ENCODE data around the gene UNC119.

The UNC119 gene

DNA sequence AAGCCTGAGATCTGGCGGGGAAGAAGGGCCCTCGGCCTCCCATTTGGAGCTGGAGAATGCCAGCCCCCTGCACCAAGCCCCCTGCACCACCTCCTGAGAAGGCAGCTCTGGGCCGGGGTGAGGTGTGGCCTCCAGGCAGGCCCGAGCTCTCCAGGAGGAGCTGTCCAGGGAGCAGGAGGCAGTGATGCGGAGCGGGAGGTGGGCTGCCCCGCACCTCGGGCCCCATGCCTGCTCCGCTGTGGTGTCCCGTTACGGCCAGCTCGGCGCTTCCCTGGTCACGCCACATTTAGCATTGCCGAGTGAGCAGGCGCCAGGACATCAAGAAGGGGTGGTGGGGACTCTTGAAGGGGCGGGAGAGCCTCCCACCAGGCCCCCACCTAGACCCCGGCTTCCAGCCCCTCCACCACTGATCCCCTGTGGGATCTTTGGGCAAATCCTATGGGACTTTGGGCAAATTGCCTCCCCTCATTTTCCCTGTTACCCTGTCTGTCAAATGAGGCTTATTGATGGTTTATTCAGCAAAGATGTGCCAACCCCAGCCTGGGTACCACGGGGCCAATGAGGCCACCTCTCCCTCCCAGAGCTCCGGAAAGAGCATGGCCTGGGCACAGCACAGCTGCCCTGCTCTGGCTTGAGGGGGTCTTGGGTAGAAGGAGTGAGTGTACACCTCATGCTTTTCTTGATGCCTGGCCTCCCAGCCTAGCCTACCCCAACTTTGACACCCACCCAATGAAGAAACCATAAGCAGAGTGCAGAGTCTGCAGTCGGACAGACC, 30.9 kb downstream of the UNC119 start:
- H3K4me3 ChIP-seq (replicated peaks; ENCODE audit: low read depth, low read length): no peak overlapping the region
- TF ChIP-seq CTCF (IDR thresholded peaks at IDR 0.05; ENCODE audit: low read length, missing control alignments): no peak
- DNase-seq (ENCODE audit: low read depth): no peak

DNA sequence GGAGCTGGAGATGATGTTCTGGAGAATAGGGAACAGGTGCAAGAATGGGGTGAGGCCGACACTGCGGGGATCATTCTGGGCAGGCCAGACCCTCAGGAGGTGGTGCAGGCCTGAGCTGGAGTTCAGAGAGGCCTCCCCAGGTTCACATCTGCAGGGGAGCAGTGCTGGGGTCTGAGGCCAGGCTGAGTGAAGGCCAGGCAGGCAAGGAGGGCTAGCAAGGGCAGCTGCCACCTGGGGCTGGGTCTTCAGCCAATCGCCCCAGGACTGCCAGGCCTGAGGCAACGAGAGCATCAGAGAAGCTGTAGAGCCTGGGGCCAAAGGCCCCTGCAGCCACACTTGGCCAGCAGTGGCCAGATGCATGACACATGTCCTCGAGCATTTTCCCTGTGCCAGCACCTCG, 31.7 kb downstream of the UNC119 start:
- TF ChIP-seq CTCF (IDR thresholded peaks at IDR 0.05; ENCODE audit: low read length, missing control alignments): no peak
- DNase-seq (ENCODE audit: low read depth): no peak
- H3K4me3 ChIP-seq (replicated peaks; ENCODE audit: low read depth, low read length): no peak overlapping the region

- TF ChIP-seq CTCF (IDR thresholded peaks at IDR 0.05; ENCODE audit: low read length, missing control alignments): no peak
- no peak overlapping the region for H3K4me3 ChIP-seq (replicated peaks; ENCODE audit: low read depth, low read length)
- DNase-seq (ENCODE audit: low read depth): no peak
Measured at GRCh38 chr17:28519236-28519635, 33.2 kb downstream of the UNC119 start.

GRCh38 chr17:28518578-28518977, 33.8 kb downstream of the UNC119 start:
- H3K4me3 ChIP-seq (replicated peaks; ENCODE audit: low read depth, low read length): no peak overlapping the region

GRCh38 chr17:28518132-28518531, 34.3 kb downstream of the UNC119 start:
- no peak overlapping the region for H3K4me3 ChIP-seq (replicated peaks; ENCODE audit: low read depth, low read length)
- TF ChIP-seq CTCF (IDR thresholded peaks at IDR 0.05; ENCODE audit: low read length, missing control alignments): no peak
- DNase-seq (ENCODE audit: low read depth): no peak

More at GRCh38 chr17:28518578-28518977, 33.8 kb downstream of the UNC119 start:
- no peak for DNase-seq (ENCODE audit: low read depth)
- TF ChIP-seq CTCF (IDR thresholded peaks at IDR 0.05; ENCODE audit: low read length, missing control alignments): no peak

DNA sequence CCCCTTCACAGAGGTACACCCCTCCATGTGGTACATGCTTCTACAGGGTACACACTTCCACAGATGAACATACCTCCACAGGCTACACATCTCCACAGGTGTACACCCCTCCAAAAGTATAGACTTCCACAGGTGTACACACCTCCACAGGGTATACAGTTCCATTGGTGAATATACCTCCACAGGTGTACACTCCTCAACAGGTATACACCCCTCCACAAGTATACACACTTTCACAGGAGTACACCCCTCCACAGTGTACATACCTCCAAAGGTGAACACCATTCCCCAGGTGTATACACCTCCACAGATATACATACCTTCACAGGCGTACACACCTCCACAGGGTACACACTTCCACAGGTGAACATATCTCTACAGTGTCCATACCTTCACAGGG, 36.9 kb downstream of the UNC119 start:
- no peak for TF ChIP-seq CTCF (IDR thresholded peaks at IDR 0.05; ENCODE audit: low read length, missing control alignments)
- no peak overlapping the region for H3K4me3 ChIP-seq (replicated peaks; ENCODE audit: low read depth, low read length)

DNA sequence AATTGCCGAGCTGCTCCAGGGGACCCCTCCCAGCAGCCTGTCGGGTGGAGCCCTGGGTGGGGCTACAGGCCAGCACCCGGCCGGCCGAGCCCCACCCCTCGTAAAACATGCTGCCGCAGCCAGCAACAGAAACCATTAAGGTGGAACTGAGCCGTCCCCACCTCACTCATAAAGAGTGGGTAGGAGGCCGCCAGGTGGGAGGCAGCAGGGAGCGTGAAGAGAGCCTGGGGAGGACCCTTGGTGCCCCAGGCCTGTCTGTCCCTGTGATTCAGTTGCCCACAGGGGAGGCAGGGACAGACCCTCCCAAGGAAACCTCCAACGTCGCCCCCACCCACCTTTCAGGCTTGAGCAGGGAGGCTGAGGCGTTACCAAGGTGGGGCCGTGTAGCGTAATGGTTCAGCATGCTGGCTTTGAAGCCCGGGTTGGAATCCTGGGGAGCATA, 37.8 kb downstream of the UNC119 start:
- DNase-seq (ENCODE audit: low read depth): no peak
- TF ChIP-seq CTCF (IDR thresholded peaks at IDR 0.05; ENCODE audit: low read length, missing control alignments): no peak
- no peak overlapping the region for H3K4me3 ChIP-seq (replicated peaks; ENCODE audit: low read depth, low read length)

More for the DNA sequence above, 36.9 kb downstream of the UNC119 start:
- DNase-seq (ENCODE audit: low read depth): no peak

Data from fibroblast of pulmonary artery (primary cell).